Tibial nerve (tissue), 4 donors: ENCODE measurements around the gene TET2. TPM values are rescaled to one million over a fixed set of nuclear protein-coding genes. Genes with fewer than 3 reads are reported as not detected.

ENCODE experiments used
- DNase-seq, 2 donors: peaks; one replicate each; pipeline ENCODE4 v3.0.0-alpha.2; 2019; ENCODE audit warnings: low spot score in 2 of 2
- H3K27ac ChIP-seq, 4 donors: fragments of 200-600 bp; sonication (generic) in 3 of 4; one replicate each; pipeline ENCODE4 v1.5.1; 2017 to 2019; ENCODE audit warnings: mild to moderate bottlenecking in 1 of 4
- H3K27me3 ChIP-seq, 2 donors: fragments of 200-600 bp; sonication (generic) in 1 of 2; one replicate each; pipeline versions ENCODE4 v1.5.1 to v1.6.0; 2017 to 2019
- H3K36me3 ChIP-seq, 3 donors: fragments of 200-600 bp; sonication (generic); one replicate each; pipeline ENCODE4 v1.5.1; 2018 to 2019
- H3K4me1 ChIP-seq, 4 donors: fragments of 200-600 bp; sonication (generic) in 3 of 4; one replicate each; pipeline ENCODE4 v1.5.1; 2017 to 2019
- H3K4me3 ChIP-seq, 4 donors: fragments of 200-600 bp; sonication (generic) in 3 of 4; one replicate each; pipeline ENCODE4 v1.5.1; 2017 to 2019; ENCODE audit warnings: mild to moderate bottlenecking in 1 of 4, moderate library complexity in 1 of 4
- H3K9me3 ChIP-seq, 4 donors: fragments of 200-600 bp; sonication (generic) in 3 of 4; one replicate each; pipeline ENCODE4 v1.5.1; 2017 to 2019
- EP300 ChIP-seq, 2 donors: sonication (generic); formaldehyde crosslinking; IDR thresholded peaks; one replicate each; pipeline ENCODE4 v1.6.1; 2017; ENCODE audit warnings: antibody characterized with exemption in 2 of 2, mild to moderate bottlenecking in 1 of 2
- POLR2A ChIP-seq, 2 donors: fragments of 450-650 bp; IDR thresholded peaks; one replicate each; pipeline ENCODE4 v1.6.1; 2017; ENCODE audit warnings: antibody characterized with exemption in 2 of 2, mild to moderate bottlenecking in 2 of 2, moderate library complexity in 2 of 2
- WGBS, 2 donors: methylation state at CpG; one replicate each; pipeline ENCODE4 v1.1.5; 2018; 5-methylcytosine and 5-hydroxymethylcytosine counted together
- total RNA-seq, 4 donors: library from RNA; depleted of rRNA; stranded (reverse); fragments of >200 nt; gene quantifications; one replicate each; pipeline ENCODE4 v1.1.0, GENCODE V29; 2016
- TF ChIP-seq, protein P1 (sequence below), 5 experiments: fragments of 200-600 bp in 3 of 5; fragments of 450-650 bp in 2 of 5; sonication (generic) in 3 of 5; IDR thresholded peaks; one replicate each; pipeline ENCODE4 v1.5.1; 2016 to 2019; ENCODE audit warnings: antibody characterized with exemption in 5 of 5, mild to moderate bottlenecking in 3 of 5, moderate library complexity in 2 of 5

TET2 gene
- total RNA-seq, 4 donors from 2014 or later, result 23.2 to 29.1 (median 24.1) TPM

DNA sequence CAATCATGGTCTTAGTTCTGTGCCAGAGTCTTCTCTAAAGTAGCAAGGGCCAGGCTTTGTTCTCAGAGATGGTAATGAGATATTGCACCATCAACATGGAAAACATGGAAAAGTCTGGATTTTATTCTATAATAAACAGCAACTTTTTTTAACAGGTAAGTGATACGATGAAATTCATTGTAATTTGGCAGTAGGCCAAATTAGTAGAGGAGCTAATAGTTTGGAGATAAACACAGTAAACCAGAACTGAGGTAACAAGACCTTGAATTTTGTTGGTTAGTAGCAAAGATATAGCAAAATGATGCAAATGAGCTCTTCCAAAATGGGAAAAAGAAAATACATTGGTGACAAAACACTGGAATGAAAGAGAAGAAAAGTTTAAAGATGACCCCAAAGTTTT is 126.6 kb downstream of the TET2 start:
- TF ChIP-seq EP300 (IDR thresholded peaks at IDR 0.05), result no peak
- H3K27ac ChIP-seq, result no peak overlapping the region
- no peaks in the 10 kb centered on the region for H3K27me3 ChIP-seq
- DNase-seq, result no peak
- peaks cover 5 to 80% (median 11%) of the 10 kb centered on the region in 3 donors for H3K36me3 ChIP-seq
- no peak overlapping the region for H3K4me3 ChIP-seq
- no peaks in the 10 kb centered on the region for H3K9me3 ChIP-seq
- 78 to 79% methylated on average over 1 of the region's 1 CpG for WGBS, 2 donors
- H3K4me1 ChIP-seq, result no peaks in the 10 kb centered on the region

DNA sequence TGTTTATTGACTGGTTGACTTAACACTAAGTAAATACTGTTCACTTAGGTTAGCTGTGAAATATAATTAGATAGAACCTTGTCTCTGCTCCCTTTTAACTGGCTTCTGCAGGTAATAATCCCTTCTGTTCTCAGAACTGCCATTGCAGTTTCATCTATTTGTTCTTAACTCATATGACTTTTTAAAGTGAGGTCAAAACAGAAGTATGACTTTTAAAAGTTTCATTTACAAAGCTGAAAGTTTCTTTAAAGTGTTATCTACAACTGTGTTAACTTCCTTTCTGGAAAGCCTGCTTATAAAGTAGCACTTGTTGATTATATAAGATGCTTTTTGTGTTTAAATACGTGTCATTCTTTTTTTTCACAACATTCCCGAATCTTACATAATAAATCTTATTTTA is 127.4 kb downstream of the TET2 start:
- no peak for TF ChIP-seq POLR2A (IDR thresholded peaks at IDR 0.05)
- no peak for TF ChIP-seq EP300 (IDR thresholded peaks at IDR 0.05)
- TF ChIP-seq, protein P1, sequence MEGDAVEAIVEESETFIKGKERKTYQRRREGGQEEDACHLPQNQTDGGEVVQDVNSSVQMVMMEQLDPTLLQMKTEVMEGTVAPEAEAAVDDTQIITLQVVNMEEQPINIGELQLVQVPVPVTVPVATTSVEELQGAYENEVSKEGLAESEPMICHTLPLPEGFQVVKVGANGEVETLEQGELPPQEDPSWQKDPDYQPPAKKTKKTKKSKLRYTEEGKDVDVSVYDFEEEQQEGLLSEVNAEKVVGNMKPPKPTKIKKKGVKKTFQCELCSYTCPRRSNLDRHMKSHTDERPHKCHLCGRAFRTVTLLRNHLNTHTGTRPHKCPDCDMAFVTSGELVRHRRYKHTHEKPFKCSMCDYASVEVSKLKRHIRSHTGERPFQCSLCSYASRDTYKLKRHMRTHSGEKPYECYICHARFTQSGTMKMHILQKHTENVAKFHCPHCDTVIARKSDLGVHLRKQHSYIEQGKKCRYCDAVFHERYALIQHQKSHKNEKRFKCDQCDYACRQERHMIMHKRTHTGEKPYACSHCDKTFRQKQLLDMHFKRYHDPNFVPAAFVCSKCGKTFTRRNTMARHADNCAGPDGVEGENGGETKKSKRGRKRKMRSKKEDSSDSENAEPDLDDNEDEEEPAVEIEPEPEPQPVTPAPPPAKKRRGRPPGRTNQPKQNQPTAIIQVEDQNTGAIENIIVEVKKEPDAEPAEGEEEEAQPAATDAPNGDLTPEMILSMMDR (IDR thresholded peaks at IDR 0.05), result no peak
- no peaks in the 10 kb centered on the region for H3K4me1 ChIP-seq
- peaks cover 5 to 74% (median 11%) of the 10 kb centered on the region in 3 donors for H3K36me3 ChIP-seq
- H3K27ac ChIP-seq, result no peak overlapping the region
- H3K9me3 ChIP-seq, result no peaks in the 10 kb centered on the region
- DNase-seq, result no peak
- WGBS, 2 donors, result 41 to 48% methylated on average over 2 of the region's 2 CpGs
- no peaks in the 10 kb centered on the region for H3K27me3 ChIP-seq
- H3K4me3 ChIP-seq, result no peak overlapping the region

DNA sequence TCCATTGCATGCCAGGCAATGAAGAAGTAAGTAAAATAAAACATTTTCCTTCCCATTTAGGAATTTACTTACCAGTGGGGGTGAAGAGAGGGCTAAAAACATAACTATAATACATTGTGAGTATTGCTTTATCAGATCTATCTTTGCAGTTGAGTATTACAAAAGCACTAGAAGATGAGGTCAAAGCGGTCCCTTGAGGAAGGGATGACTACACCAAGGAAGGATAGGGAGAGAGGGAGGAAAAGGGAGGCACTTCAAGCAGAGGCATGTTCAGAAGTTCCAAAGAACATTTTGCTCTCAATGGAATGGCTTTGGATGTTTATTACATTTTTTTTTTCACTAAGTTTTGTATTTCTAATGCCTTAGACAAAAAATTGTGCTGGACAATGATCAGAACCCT is 127.8 kb downstream of the TET2 start:
- no peak overlapping the region for H3K27ac ChIP-seq
- H3K27me3 ChIP-seq, result no peaks in the 10 kb centered on the region
- peaks cover 5 to 70% (median 10%) of the 10 kb centered on the region in 3 donors for H3K36me3 ChIP-seq
- H3K9me3 ChIP-seq, result no peaks in the 10 kb centered on the region
- TF ChIP-seq, protein P1 (IDR thresholded peaks at IDR 0.05), result no peak
- TF ChIP-seq POLR2A (IDR thresholded peaks at IDR 0.05), result no peak
- no peak for TF ChIP-seq EP300 (IDR thresholded peaks at IDR 0.05)
- no peak for DNase-seq
- 91 to 94% methylated on average over 1 of the region's 1 CpG for WGBS, 2 donors
- no peak overlapping the region for H3K4me3 ChIP-seq
- H3K4me1 ChIP-seq, result no peaks in the 10 kb centered on the region

DNA sequence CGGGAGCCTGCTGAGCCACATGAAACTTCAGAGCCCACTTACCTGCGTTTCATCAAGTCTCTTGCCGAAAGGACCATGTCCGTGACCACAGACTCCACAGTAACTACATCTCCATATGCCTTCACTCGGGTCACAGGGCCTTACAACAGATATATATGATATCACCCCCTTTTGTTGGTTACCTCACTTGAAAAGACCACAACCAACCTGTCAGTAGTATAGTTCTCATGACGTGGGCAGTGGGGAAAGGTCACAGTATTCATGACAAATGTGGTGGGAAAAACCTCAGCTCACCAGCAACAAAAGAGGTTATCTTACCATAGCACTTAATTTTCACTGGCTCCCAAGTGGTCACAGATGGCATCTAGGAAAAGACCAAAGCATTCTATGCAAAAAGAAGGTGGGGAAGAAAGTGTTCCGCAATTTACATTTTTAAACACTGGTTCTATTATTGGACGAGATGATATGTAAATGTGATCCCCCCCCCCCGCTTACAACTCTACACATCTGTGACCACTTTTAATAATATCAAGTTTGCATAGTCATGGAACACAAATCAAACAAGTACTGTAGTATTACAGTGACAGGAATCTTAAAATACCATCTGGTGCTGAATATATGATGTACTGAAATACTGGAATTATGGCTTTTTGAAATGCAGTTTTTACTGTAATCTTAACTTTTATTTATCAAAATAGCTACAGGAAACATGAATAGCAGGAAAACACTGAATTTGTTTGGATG is 129.9 kb downstream of the TET2 start:
- no peaks in the 10 kb centered on the region for H3K9me3 ChIP-seq
- H3K36me3 ChIP-seq, result peaks cover 2 to 49% (median 4%) of the 10 kb centered on the region in 3 donors
- H3K4me3 ChIP-seq, result no peak overlapping the region
- H3K27me3 ChIP-seq, result no peaks in the 10 kb centered on the region
- TF ChIP-seq EP300 (IDR thresholded peaks at IDR 0.05) (no peak), POLR2A (IDR thresholded peaks at IDR 0.05) (no peak)
- TF ChIP-seq, protein P1 (IDR thresholded peaks at IDR 0.05), result no peak
- no peak for DNase-seq
- 91 to 95% methylated on average over 9 of the region's 9 CpGs for WGBS, 2 donors
- H3K27ac ChIP-seq, result no peak overlapping the region
- no peaks in the 10 kb centered on the region for H3K4me1 ChIP-seq

DNA sequence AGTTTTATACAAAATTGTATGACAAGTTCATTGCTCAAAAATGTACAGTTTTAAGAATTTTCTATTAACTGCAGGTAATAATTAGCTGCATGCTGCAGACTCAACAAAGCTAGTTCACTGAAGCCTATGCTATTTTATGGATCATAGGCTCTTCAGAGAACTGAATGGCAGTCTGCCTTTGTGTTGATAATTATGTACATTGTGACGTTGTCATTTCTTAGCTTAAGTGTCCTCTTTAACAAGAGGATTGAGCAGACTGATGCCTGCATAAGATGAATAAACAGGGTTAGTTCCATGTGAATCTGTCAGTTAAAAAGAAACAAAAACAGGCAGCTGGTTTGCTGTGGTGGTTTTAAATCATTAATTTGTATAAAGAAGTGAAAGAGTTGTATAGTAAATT is 131.0 kb downstream of the TET2 start:
- Histone ChIP-seq H3K27me3 (no peaks in the 10 kb centered on the region), H3K36me3 (peaks cover 0 to 38% (median 2%) of the 10 kb centered on the region in 3 donors), H3K4me3 (no peak overlapping the region), H3K27ac (no peak overlapping the region), H3K9me3 (no peaks in the 10 kb centered on the region), H3K4me1 (no peaks in the 10 kb centered on the region)
- 61 to 64% methylated on average over 1 of the region's 1 CpG for WGBS, 2 donors
- DNase-seq, result no peak
- TF ChIP-seq, protein P1 (IDR thresholded peaks at IDR 0.05), result no peak
- TF ChIP-seq POLR2A (IDR thresholded peaks at IDR 0.05) (no peak), EP300 (IDR thresholded peaks at IDR 0.05) (no peak)
